ENCODE data around the gene TTF2. TPM values are rescaled to one million over a fixed set of nuclear protein-coding genes. Genes with fewer than 3 reads are reported as not detected.

The TTF2 gene
- total RNA-seq, 2 experiments from 2014 or later, result 35.4 to 36.6 TPM

- DNase-seq (no peak), ATAC-seq (ENCODE audit: poor library complexity) (no peak)
- intact Hi-C loops (cut with DNase I, micrococcal nuclease), result no loop called here
- no peaks in the 10 kb centered on the region for H3K9me3 Mint-ChIP-seq
- no peak overlapping the region for H3K27ac Mint-ChIP-seq
- H3K4me1 Mint-ChIP-seq (ENCODE audit: low read depth), result no peaks in the 10 kb centered on the region
- H3K4me3 Mint-ChIP-seq, result no peak overlapping the region
- H3K27ac ChIP-seq (ENCODE audit: low read depth in 1 of 2, low read length in 2 of 2), result no peak overlapping the region
- ChIA-PET CTCF (no interaction called here), POLR2A (no interaction called here)
- H3K4me3 ChIP-seq (ENCODE audit: low read length), result no peak overlapping the region
- H3K36me3 ChIP-seq (ENCODE audit: insufficient read depth, low read length), result no peaks in the 10 kb centered on the region
- H3K27me3 Mint-ChIP-seq, result peaks cover 16% of the 10 kb centered on the region
- no peaks in the 10 kb centered on the region for H3K27me3 ChIP-seq (ENCODE audit: control insufficient read depth in 1 of 2, insufficient read depth in 2 of 2, low read length in 2 of 2)
- no peaks in the 10 kb centered on the region for H3K9me3 ChIP-seq (ENCODE audit: control insufficient read depth in 1 of 2, insufficient read depth in 1 of 2, low read length in 2 of 2)
- H3K4me1 ChIP-seq (ENCODE audit: insufficient read depth, low read length), result no peaks in the 10 kb centered on the region
- TF ChIP-seq CTCF (IDR thresholded peaks at IDR 0.05), result no peak
- H3K36me3 Mint-ChIP-seq (ENCODE audit: low read depth), result no peaks in the 10 kb centered on the region
These were observed 78.4 kb downstream of the TTF2 start for GRCh38 chr1:117138561-117138960.

GRCh38 chr1:117142200-117142599 is 82.1 kb downstream of the TTF2 start:
- CTCF ChIA-PET, result interaction anchor here (1.0 kb wide), 1 partner anchor 13 kb away, joined by 3 read pairs; no protein-coding TSS in a partner anchor
- no peak overlapping the region for H3K27ac ChIP-seq (ENCODE audit: low read depth in 1 of 2, low read length in 2 of 2)

GRCh38 chr1:117143172-117143571 is 83.0 kb downstream of the TTF2 start:
- Histone ChIP-seq H3K36me3 (ENCODE audit: insufficient read depth, low read length) (no peaks in the 10 kb centered on the region), H3K27ac (ENCODE audit: low read depth in 1 of 2, low read length in 2 of 2) (no peak overlapping the region), H3K27me3 (ENCODE audit: control insufficient read depth in 1 of 2, insufficient read depth in 2 of 2, low read length in 2 of 2) (no peaks in the 10 kb centered on the region), H3K4me3 (ENCODE audit: low read length) (no peak overlapping the region), H3K4me1 (ENCODE audit: insufficient read depth, low read length) (no peaks in the 10 kb centered on the region), H3K9me3 (ENCODE audit: control insufficient read depth in 1 of 2, insufficient read depth in 1 of 2, low read length in 2 of 2) (no peaks in the 10 kb centered on the region)
- intact Hi-C loops (cut with DNase I, micrococcal nuclease), result no loop called here
- no peaks in the 10 kb centered on the region for H3K36me3 Mint-ChIP-seq (ENCODE audit: low read depth)
- no peak overlapping the region for H3K4me3 Mint-ChIP-seq
- peaks cover 12% of the 10 kb centered on the region for H3K27me3 Mint-ChIP-seq
- POLR2A ChIA-PET, result no interaction called here
- H3K9me3 Mint-ChIP-seq, result no peaks in the 10 kb centered on the region
- H3K4me1 Mint-ChIP-seq (ENCODE audit: low read depth), result no peaks in the 10 kb centered on the region
- ATAC-seq (ENCODE audit: poor library complexity) (no peak), DNase-seq (no peak)
- no peak for TF ChIP-seq CTCF (IDR thresholded peaks at IDR 0.05)
- CTCF ChIA-PET, result no interaction called here
- no peak overlapping the region for H3K27ac Mint-ChIP-seq

More at GRCh38 chr1:117142200-117142599, 82.1 kb downstream of the TTF2 start:
- no peaks in the 10 kb centered on the region for H3K27me3 ChIP-seq (ENCODE audit: control insufficient read depth in 1 of 2, insufficient read depth in 2 of 2, low read length in 2 of 2)
- H3K4me1 ChIP-seq (ENCODE audit: insufficient read depth, low read length), result no peaks in the 10 kb centered on the region
- no peak for TF ChIP-seq CTCF (IDR thresholded peaks at IDR 0.05)
- Mint-ChIP-seq H3K4me3 (no peak overlapping the region), H3K9me3 (no peaks in the 10 kb centered on the region), H3K4me1 (ENCODE audit: low read depth) (no peaks in the 10 kb centered on the region), H3K36me3 (ENCODE audit: low read depth) (no peaks in the 10 kb centered on the region), H3K27ac (no peak overlapping the region), H3K27me3 (peaks cover 12% of the 10 kb centered on the region)
- H3K9me3 ChIP-seq (ENCODE audit: control insufficient read depth in 1 of 2, insufficient read depth in 1 of 2, low read length in 2 of 2), result no peaks in the 10 kb centered on the region
- POLR2A ChIA-PET, result no interaction called here
- H3K4me3 ChIP-seq (ENCODE audit: low read length), result no peak overlapping the region
- ATAC-seq (ENCODE audit: poor library complexity) (no peak), DNase-seq (no peak)
- intact Hi-C loops (cut with DNase I, micrococcal nuclease), result no loop called here
- H3K36me3 ChIP-seq (ENCODE audit: insufficient read depth, low read length), result no peaks in the 10 kb centered on the region

Measured in CD4-positive, alpha-beta T cell (primary cell).